ENCODE results near the gene TRPV2. TPM values are rescaled to one million over a fixed set of nuclear protein-coding genes. Genes with fewer than 3 reads are reported as not detected.

The TRPV2 gene
- total and polyA plus RNA-seq, 9 of the 15 experiments (the other 6 are each of a cell fraction or from before 2014, with no cell fraction given), result 10.0 to 97.5 (median 30.3) TPM

- no peak for TF ChIP-seq SAP30 (IDR thresholded peaks at IDR 0.05; ENCODE audit: borderline replicate concordance, insufficient read depth, low read depth, low read length, poor library complexity, severe bottlenecking)
- no peak for TF ChIP-seq POLR2H (tag; IDR thresholded peaks at IDR 0.05; ENCODE audit: low read depth)
- no peak for TF ChIP-seq MCM7 (IDR thresholded peaks at IDR 0.05)
- TF ChIP-seq E2F8 (IDR thresholded peaks at IDR 0.05; ENCODE audit: low read depth, partially characterized antibody), result peak; percentile 6
- no peak for TF ChIP-seq NUFIP1 (IDR thresholded peaks at IDR 0.05; ENCODE audit: partially characterized antibody)
- no peak for TF ChIP-seq CREB1 (IDR thresholded peaks at IDR 0.05)
- TF ChIP-seq CREB1 (CRISPR knock-in tag; IDR thresholded peaks at IDR 0.05), result no peak
- TF ChIP-seq BRF1 (IDR thresholded peaks at IDR 0.05; ENCODE audit: borderline replicate concordance, extremely low read depth, insufficient read length), result no peak
Observed at GRCh38 chr17:16383772-16384287, 31.5 kb upstream of the TRPV2 start (continued).
